ENCODE measurements around the gene NFIA. TPM values are rescaled to one million over a fixed set of nuclear protein-coding genes. Genes with fewer than 3 reads are reported as not detected.

The NFIA gene
- polyA plus RNA-seq, 4 donors = 1.6 to 9.7 (median 4.9) TPM

DNA sequence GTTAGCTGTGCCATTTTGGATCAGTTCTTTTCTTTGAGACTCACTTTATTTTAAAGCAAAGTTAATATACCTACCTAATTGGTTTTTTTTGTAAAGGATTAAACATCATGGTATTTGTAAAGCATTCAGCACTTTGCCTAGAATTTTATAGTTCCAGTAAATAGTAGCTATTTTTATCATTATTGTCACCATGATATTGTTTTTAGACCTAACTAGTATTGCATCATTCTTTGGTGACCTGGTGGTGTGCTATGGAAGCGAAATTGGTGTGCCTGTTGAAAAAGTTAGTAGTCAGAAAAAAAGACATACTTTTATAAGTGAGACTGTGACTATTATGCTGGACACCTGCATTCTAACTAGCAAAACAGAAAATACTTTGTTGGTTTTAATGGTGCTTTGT is 81.0 kb downstream of the NFIA start:
- FAIRE-seq (no peak), DNase-seq (no peak)
- Histone ChIP-seq H3K4me1 (ENCODE audit: control insufficient read depth in 3 of 3, insufficient read depth in 2 of 3, low read depth in 1 of 3, low read length in 2 of 3) (peaks cover 0 to 4% (median 0%) of the 10 kb centered on the region in 3 donors), H3K36me3 (ENCODE audit: control insufficient read depth in 3 of 3, insufficient read depth in 2 of 3, low read depth in 1 of 3, low read length in 3 of 3) (peaks cover 0 to 2% (median 0%) of the 10 kb centered on the region in 3 donors), H3K9me3 (ENCODE audit: control insufficient read depth in 2 of 2, insufficient read depth in 1 of 2, low read depth in 1 of 2, low read length in 1 of 2) (no peaks in the 10 kb centered on the region), H3K27me3 (ENCODE audit: control insufficient read depth in 3 of 3, insufficient read depth in 3 of 3, low read length in 3 of 3) (no peaks in the 10 kb centered on the region), H3K27ac (ENCODE audit: low read depth in 1 of 3, low read length in 2 of 3) (no peak overlapping the region), H3K4me3 (ENCODE audit: low read depth in 1 of 3, low read length in 3 of 3) (no peak overlapping the region)
- 88 to 95% (median 90%) methylated on average over 1 of the region's 1 CpG for WGBS, 3 donors

GRCh38 chr1:61165402-61165801 is 83.0 kb downstream of the NFIA start:
- H3K4me3 ChIP-seq (ENCODE audit: low read depth in 1 of 3, low read length in 3 of 3) = no peak overlapping the region
- H3K36me3 ChIP-seq (ENCODE audit: control insufficient read depth in 3 of 3, insufficient read depth in 2 of 3, low read depth in 1 of 3, low read length in 3 of 3) = peaks cover 0 to 2% (median 0%) of the 10 kb centered on the region in 3 donors
- H3K27me3 ChIP-seq (ENCODE audit: control insufficient read depth in 3 of 3, insufficient read depth in 3 of 3, low read length in 3 of 3) = no peaks in the 10 kb centered on the region
- H3K4me1 ChIP-seq (ENCODE audit: control insufficient read depth in 3 of 3, insufficient read depth in 2 of 3, low read depth in 1 of 3, low read length in 2 of 3) = peaks cover 0 to 5% (median 0%) of the 10 kb centered on the region in 3 donors
- no peaks in the 10 kb centered on the region for H3K9me3 ChIP-seq (ENCODE audit: control insufficient read depth in 2 of 2, insufficient read depth in 1 of 2, low read depth in 1 of 2, low read length in 1 of 2)
- WGBS, 3 donors = 84 to 90% (median 89%) methylated on average over 2 of the region's 2 CpGs
- no peak for DNase-seq
- no peak overlapping the region for H3K27ac ChIP-seq (ENCODE audit: low read depth in 1 of 3, low read length in 2 of 3)
- FAIRE-seq = no peak

GRCh38 chr1:61167309-61167708 is 84.9 kb downstream of the NFIA start:
- Histone ChIP-seq H3K4me1 (ENCODE audit: control insufficient read depth in 3 of 3, insufficient read depth in 2 of 3, low read depth in 1 of 3, low read length in 2 of 3) (peaks cover 0 to 14% (median 7%) of the 10 kb centered on the region in 3 donors), H3K36me3 (ENCODE audit: control insufficient read depth in 3 of 3, insufficient read depth in 2 of 3, low read depth in 1 of 3, low read length in 3 of 3) (no peaks in the 10 kb centered on the region), H3K27me3 (ENCODE audit: control insufficient read depth in 3 of 3, insufficient read depth in 3 of 3, low read length in 3 of 3) (no peaks in the 10 kb centered on the region), H3K27ac (ENCODE audit: low read depth in 1 of 3, low read length in 2 of 3) (no peak overlapping the region), H3K4me3 (ENCODE audit: low read depth in 1 of 3, low read length in 3 of 3) (no peak overlapping the region), H3K9me3 (ENCODE audit: control insufficient read depth in 2 of 2, insufficient read depth in 1 of 2, low read depth in 1 of 2, low read length in 1 of 2) (no peaks in the 10 kb centered on the region)
- DNase-seq (no peak), FAIRE-seq (no peak)
- 89 to 96% (median 93%) methylated on average over 1 of the region's 1 CpG for WGBS, 3 donors

DNA sequence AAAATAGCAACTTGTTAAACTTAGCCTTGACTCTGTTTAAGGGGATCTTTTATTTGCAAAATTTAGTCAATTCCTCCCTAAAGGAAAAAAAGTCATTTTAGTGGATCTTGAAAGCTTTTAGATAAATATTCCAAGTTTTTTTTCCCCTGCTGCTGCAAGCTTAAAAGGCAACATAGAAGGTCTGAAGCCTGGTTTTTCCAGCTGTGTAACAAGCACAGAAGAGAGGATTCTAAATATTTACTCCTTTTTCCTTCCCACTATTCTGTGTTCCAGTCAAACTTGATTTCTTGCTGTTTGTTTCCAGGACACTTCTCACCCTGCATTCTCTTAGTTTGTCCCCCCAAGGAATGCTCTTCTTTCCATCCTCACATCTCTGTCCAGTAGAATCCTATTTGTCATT is 86.7 kb downstream of the NFIA start:
- Histone ChIP-seq H3K9me3 (ENCODE audit: control insufficient read depth in 2 of 2, insufficient read depth in 1 of 2, low read depth in 1 of 2, low read length in 1 of 2) (no peaks in the 10 kb centered on the region), H3K36me3 (ENCODE audit: control insufficient read depth in 3 of 3, insufficient read depth in 2 of 3, low read depth in 1 of 3, low read length in 3 of 3) (peaks cover 0 to under 1% (median 0%) of the 10 kb centered on the region in 3 donors), H3K4me1 (ENCODE audit: control insufficient read depth in 3 of 3, insufficient read depth in 2 of 3, low read depth in 1 of 3, low read length in 2 of 3) (peaks cover 0 to 14% (median 9%) of the 10 kb centered on the region in 3 donors), H3K27ac (ENCODE audit: low read depth in 1 of 3, low read length in 2 of 3) (no peak overlapping the region), H3K27me3 (ENCODE audit: control insufficient read depth in 3 of 3, insufficient read depth in 3 of 3, low read length in 3 of 3) (no peaks in the 10 kb centered on the region), H3K4me3 (ENCODE audit: low read depth in 1 of 3, low read length in 3 of 3) (no peak overlapping the region)
- no peak for FAIRE-seq
- no peak for DNase-seq

GRCh38 chr1:61169634-61170033 is 87.3 kb downstream of the NFIA start:
- no peaks in the 10 kb centered on the region for H3K27me3 ChIP-seq (ENCODE audit: control insufficient read depth in 3 of 3, insufficient read depth in 3 of 3, low read length in 3 of 3)
- no peaks in the 10 kb centered on the region for H3K9me3 ChIP-seq (ENCODE audit: control insufficient read depth in 2 of 2, insufficient read depth in 1 of 2, low read depth in 1 of 2, low read length in 1 of 2)
- DNase-seq (no peak), FAIRE-seq (no peak)
- H3K4me3 ChIP-seq (ENCODE audit: low read depth in 1 of 3, low read length in 3 of 3) = no peak overlapping the region
- H3K4me1 ChIP-seq (ENCODE audit: control insufficient read depth in 3 of 3, insufficient read depth in 2 of 3, low read depth in 1 of 3, low read length in 2 of 3) = peaks cover 0 to 14% (median 9%) of the 10 kb centered on the region in 3 donors
- H3K36me3 ChIP-seq (ENCODE audit: control insufficient read depth in 3 of 3, insufficient read depth in 2 of 3, low read depth in 1 of 3, low read length in 3 of 3) = peaks cover 0 to 2% (median 0%) of the 10 kb centered on the region in 3 donors
- 87 to 96% (median 91%) methylated on average over 3 of the region's 3 CpGs for WGBS, 3 donors
- peak overlapping the region in 1 of 3 donors; percentile 5 for H3K27ac ChIP-seq (ENCODE audit: low read depth in 1 of 3, low read length in 2 of 3)

DNA sequence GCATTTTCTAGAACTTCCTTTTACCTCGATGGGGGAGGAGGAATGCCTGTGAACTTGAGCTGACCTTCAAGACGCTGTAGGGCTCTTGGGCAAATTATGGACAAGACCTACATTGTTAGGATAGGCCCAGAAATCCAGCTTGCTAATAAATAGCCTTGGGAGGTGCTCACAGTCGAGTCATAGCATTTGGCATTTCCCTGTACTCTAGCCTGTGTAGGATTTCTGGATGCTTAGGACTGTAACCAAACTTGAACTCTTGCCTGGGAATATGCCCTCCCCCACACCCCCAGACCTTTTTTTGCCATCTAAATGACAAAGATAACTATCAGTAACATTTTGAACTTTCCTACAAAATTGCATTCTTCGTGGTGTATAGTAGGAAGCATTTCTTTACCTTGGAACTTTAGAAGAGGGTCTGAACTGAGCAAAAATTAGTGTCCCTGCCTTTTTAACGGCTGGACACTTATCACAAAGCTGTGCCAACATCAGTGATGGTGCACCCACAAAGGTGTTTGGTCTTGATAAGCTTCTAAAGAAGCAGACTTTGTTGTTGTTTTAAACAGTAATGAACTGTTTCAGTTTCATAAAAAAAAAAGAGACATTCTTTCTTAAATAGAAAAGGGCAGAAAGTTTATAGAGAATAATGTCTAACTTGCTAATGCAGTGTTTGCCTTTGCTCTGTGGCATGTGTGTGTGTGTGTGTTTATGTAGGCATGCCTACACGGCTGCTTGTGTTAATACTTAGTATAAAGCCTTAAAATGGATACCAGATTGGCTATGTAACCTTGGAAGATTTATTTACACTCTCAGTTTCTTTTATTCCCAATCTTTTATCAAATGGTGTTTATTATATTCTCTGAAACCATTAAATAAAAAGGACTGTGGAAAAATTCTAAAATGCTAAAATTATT is 88.2 kb downstream of the NFIA start:
- peaks cover 0 to 14% (median 9%) of the 10 kb centered on the region in 3 donors for H3K4me1 ChIP-seq (ENCODE audit: control insufficient read depth in 3 of 3, insufficient read depth in 2 of 3, low read depth in 1 of 3, low read length in 2 of 3)
- H3K36me3 ChIP-seq (ENCODE audit: control insufficient read depth in 3 of 3, insufficient read depth in 2 of 3, low read depth in 1 of 3, low read length in 3 of 3) = peaks cover 0 to 2% (median 0%) of the 10 kb centered on the region in 3 donors
- DNase-seq (no peak), FAIRE-seq (no peak)
- peak overlapping the region in 2 of 3 donors; percentile 8 to 37 for H3K27ac ChIP-seq (ENCODE audit: low read depth in 1 of 3, low read length in 2 of 3)
- WGBS, 3 donors = 33 to 40% (median 35%) methylated on average over 6 of the region's 6 CpGs
- H3K27me3 ChIP-seq (ENCODE audit: control insufficient read depth in 3 of 3, insufficient read depth in 3 of 3, low read length in 3 of 3) = no peaks in the 10 kb centered on the region
- no peak overlapping the region for H3K4me3 ChIP-seq (ENCODE audit: low read depth in 1 of 3, low read length in 3 of 3)
- no peaks in the 10 kb centered on the region for H3K9me3 ChIP-seq (ENCODE audit: control insufficient read depth in 2 of 2, insufficient read depth in 1 of 2, low read depth in 1 of 2, low read length in 1 of 2)

- Histone ChIP-seq H3K4me3 (ENCODE audit: low read depth in 1 of 3, low read length in 3 of 3) (no peak overlapping the region), H3K27ac (ENCODE audit: low read depth in 1 of 3, low read length in 2 of 3) (peak overlapping the region in 1 of 3 donors; percentile 32), H3K4me1 (ENCODE audit: control insufficient read depth in 3 of 3, insufficient read depth in 2 of 3, low read depth in 1 of 3, low read length in 2 of 3) (peaks cover 0 to 14% (median 9%) of the 10 kb centered on the region in 3 donors), H3K36me3 (ENCODE audit: control insufficient read depth in 3 of 3, insufficient read depth in 2 of 3, low read depth in 1 of 3, low read length in 3 of 3) (peaks cover 0 to 2% (median 0%) of the 10 kb centered on the region in 3 donors), H3K9me3 (ENCODE audit: control insufficient read depth in 2 of 2, insufficient read depth in 1 of 2, low read depth in 1 of 2, low read length in 1 of 2) (no peaks in the 10 kb centered on the region), H3K27me3 (ENCODE audit: control insufficient read depth in 3 of 3, insufficient read depth in 3 of 3, low read length in 3 of 3) (no peaks in the 10 kb centered on the region)
- FAIRE-seq (no peak), DNase-seq (no peak)
- 71 to 81% (median 75%) methylated on average over 2 of the region's 2 CpGs for WGBS, 3 donors
These were observed 89.0 kb downstream of the NFIA start for GRCh38 chr1:61171346-61171745.

DNA sequence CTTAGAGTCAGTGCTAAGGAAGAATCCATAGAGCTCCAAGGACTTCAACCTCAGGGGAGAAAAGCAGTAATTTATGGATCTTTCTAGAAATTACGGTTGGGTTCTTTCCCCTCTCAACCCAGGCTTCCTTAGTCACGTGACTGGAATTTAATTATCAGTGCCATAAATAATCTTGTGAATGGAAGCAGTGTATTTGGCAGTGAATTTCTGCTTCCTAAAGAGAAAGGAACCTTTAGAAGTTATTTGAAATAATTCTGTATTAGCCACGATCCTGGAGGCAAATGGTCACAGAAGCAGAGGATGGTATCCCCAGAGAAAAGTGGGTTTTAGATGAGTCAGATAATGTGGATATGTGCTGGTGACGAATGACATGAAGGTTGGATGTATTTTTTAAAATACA is 89.6 kb downstream of the NFIA start:
- Histone ChIP-seq H3K27me3 (ENCODE audit: control insufficient read depth in 3 of 3, insufficient read depth in 3 of 3, low read length in 3 of 3) (no peaks in the 10 kb centered on the region), H3K27ac (ENCODE audit: low read depth in 1 of 3, low read length in 2 of 3) (peak overlapping the region in 1 of 3 donors; percentile 32), H3K9me3 (ENCODE audit: control insufficient read depth in 2 of 2, insufficient read depth in 1 of 2, low read depth in 1 of 2, low read length in 1 of 2) (no peaks in the 10 kb centered on the region), H3K4me3 (ENCODE audit: low read depth in 1 of 3, low read length in 3 of 3) (no peak overlapping the region), H3K36me3 (ENCODE audit: control insufficient read depth in 3 of 3, insufficient read depth in 2 of 3, low read depth in 1 of 3, low read length in 3 of 3) (peaks cover 0 to 2% (median 0%) of the 10 kb centered on the region in 3 donors), H3K4me1 (ENCODE audit: control insufficient read depth in 3 of 3, insufficient read depth in 2 of 3, low read depth in 1 of 3, low read length in 2 of 3) (peaks cover 0 to 14% (median 9%) of the 10 kb centered on the region in 3 donors)
- DNase-seq (no peak), FAIRE-seq (no peak)
- WGBS, 3 donors = 43 to 44% (median 44%) methylated on average over 4 of the region's 4 CpGs

Measured in small intestine (tissue), 7 donors.